Mesendoderm (in vitro differentiated cells): ENCODE data around the gene CARD9.

Source experiments
- DNase-seq: peaks from one replicate; pipeline ENCODE4 v3.0.0; 2013
- H2AK5ac ChIP-seq: 2 replicates; pipeline ENCODE4 v1.6.1; 2013; ENCODE audit warnings: low read length, inconsistent platforms
- H2BK120ac ChIP-seq: 2 replicates; pipeline ENCODE4 v1.6.1; 2013; ENCODE audit warnings: low read depth, mild to moderate bottlenecking, low read length, moderate library complexity, mixed read lengths
- H2BK15ac ChIP-seq: replicated peaks from 2 replicates; pipeline ENCODE4 v1.6.1; 2013; ENCODE audit warnings: low read depth, mild to moderate bottlenecking, moderate library complexity
- H2BK5ac ChIP-seq: 2 replicates; pipeline ENCODE4 v1.6.1; 2013; ENCODE audit warnings: low read length, inconsistent platforms
- H3K18ac ChIP-seq: 2 replicates; pipeline ENCODE4 v1.6.1; 2013; ENCODE audit warnings: mild to moderate bottlenecking, low read length, mixed read lengths
- H3K23ac ChIP-seq: one replicate; pipeline ENCODE4 v1.6.1; 2013; ENCODE audit warnings: low read length
- H3K27ac ChIP-seq: 2 replicates; pipeline ENCODE4 v1.5.1; 2013; ENCODE audit warnings: low read depth, mild to moderate bottlenecking, inconsistent platforms, low read length, moderate library complexity
- H3K27me3 ChIP-seq: 2 replicates; pipeline ENCODE4 v1.6.1; 2013; ENCODE audit warnings: low read length, control low read depth, mild to moderate bottlenecking, inconsistent platforms; ENCODE audit not compliant: insufficient read depth, poor library complexity
- H3K36me3 ChIP-seq: 2 replicates; pipeline ENCODE4 v1.6.1; 2013; ENCODE audit warnings: low read length, inconsistent platforms; ENCODE audit not compliant: control insufficient read depth, insufficient read depth
- H3K4ac ChIP-seq: one replicate; pipeline ENCODE4 v1.6.1; 2013; ENCODE audit warnings: low read depth, mild to moderate bottlenecking, low read length, moderate library complexity
- H3K4me1 ChIP-seq: 2 replicates; pipeline ENCODE4 v1.6.1; 2013; ENCODE audit warnings: low read depth, low read length, inconsistent platforms; ENCODE audit not compliant: control insufficient read depth
- H3K4me2 ChIP-seq: 2 replicates; pipeline ENCODE4 v1.6.1; 2013; ENCODE audit warnings: low read length
- H3K4me3 ChIP-seq: 2 replicates; pipeline ENCODE4 v1.5.1; 2013; ENCODE audit warnings: mild to moderate bottlenecking, low read length
- H3K56ac ChIP-seq: one replicate; pipeline ENCODE4 v1.6.1; 2013; ENCODE audit warnings: low read length
- H3K79me1 ChIP-seq: 2 replicates; pipeline ENCODE4 v1.6.1; 2013; ENCODE audit warnings: low read length, inconsistent platforms
- H3K79me2 ChIP-seq: 2 replicates; pipeline ENCODE4 v1.6.1; 2013; ENCODE audit warnings: mild to moderate bottlenecking, low read length; ENCODE audit not compliant: control insufficient read depth, insufficient read depth
- H3K9ac ChIP-seq: 2 replicates; pipeline ENCODE4 v1.6.1; 2013; ENCODE audit warnings: low read length, inconsistent platforms
- H4K5ac ChIP-seq: one replicate; pipeline ENCODE4 v1.6.1; 2013; ENCODE audit warnings: low read length
- H4K8ac ChIP-seq: one replicate; pipeline ENCODE4 v1.6.1; 2013; ENCODE audit warnings: low read depth, mild to moderate bottlenecking, control low read depth, low read length, moderate library complexity
- WGBS: extraction: QIAGEN DNeasy Blood & Tissue Kit; methylation state at CpG from one replicate; pipeline ENCODE4 v1.1.7; 2013; ENCODE audit warnings: low lambda C conversion rate, missing lambda C conversion rate; ENCODE audit not compliant: insufficient coverage; ENCODE audit errors: extremely low coverage; 5-methylcytosine and 5-hydroxymethylcytosine counted together

Gene CARD9

GRCh38 chr9:136346157-136346481 is 27.4 kb downstream of the CARD9 start:
- Histone ChIP-seq H3K79me2 (no peaks in the 10 kb centered on the region), H3K9ac (peak overlapping the region; percentile 34), H4K8ac (no peak overlapping the region), H3K79me1 (no peaks in the 10 kb centered on the region), H3K36me3 (no peaks in the 10 kb centered on the region), H3K4me1 (no peaks in the 10 kb centered on the region), H2BK15ac (no peak overlapping the region), H2BK120ac (no peak overlapping the region), H3K18ac (no peak overlapping the region), H3K56ac (peak overlapping the region; percentile 60), H3K4me3 (no peak overlapping the region), H2BK5ac (no peak overlapping the region), H2AK5ac (no peak overlapping the region), H3K27ac (no peak overlapping the region), H3K27me3 (no peaks in the 10 kb centered on the region), H3K23ac (no peak overlapping the region), H4K5ac (no peak overlapping the region), H3K4ac (no peak overlapping the region), H3K4me2 (no peak overlapping the region)
- DNase-seq = no peak
- no CpG with 5 or more reads among the region's 10 CpGs for WGBS

GRCh38 chr9:136345281-136346156 is 27.9 kb downstream of the CARD9 start:
- Histone ChIP-seq H3K4me3 (no peak overlapping the region), H3K79me2 (no peaks in the 10 kb centered on the region), H4K8ac (no peak overlapping the region), H2BK120ac (no peak overlapping the region), H3K4ac (no peak overlapping the region), H3K9ac (peak overlapping the region; percentile 19), H3K18ac (no peak overlapping the region), H2AK5ac (no peak overlapping the region), H3K4me2 (no peak overlapping the region), H3K36me3 (no peaks in the 10 kb centered on the region), H4K5ac (no peak overlapping the region), H3K79me1 (no peaks in the 10 kb centered on the region), H3K56ac (peak overlapping the region; percentile 60), H2BK5ac (no peak overlapping the region), H3K27ac (no peak overlapping the region), H3K23ac (no peak overlapping the region), H3K27me3 (no peaks in the 10 kb centered on the region), H2BK15ac (no peak overlapping the region), H3K4me1 (no peaks in the 10 kb centered on the region)
- WGBS = no CpG with 5 or more reads among the region's 43 CpGs
- peak; percentile 60 for DNase-seq

DNA sequence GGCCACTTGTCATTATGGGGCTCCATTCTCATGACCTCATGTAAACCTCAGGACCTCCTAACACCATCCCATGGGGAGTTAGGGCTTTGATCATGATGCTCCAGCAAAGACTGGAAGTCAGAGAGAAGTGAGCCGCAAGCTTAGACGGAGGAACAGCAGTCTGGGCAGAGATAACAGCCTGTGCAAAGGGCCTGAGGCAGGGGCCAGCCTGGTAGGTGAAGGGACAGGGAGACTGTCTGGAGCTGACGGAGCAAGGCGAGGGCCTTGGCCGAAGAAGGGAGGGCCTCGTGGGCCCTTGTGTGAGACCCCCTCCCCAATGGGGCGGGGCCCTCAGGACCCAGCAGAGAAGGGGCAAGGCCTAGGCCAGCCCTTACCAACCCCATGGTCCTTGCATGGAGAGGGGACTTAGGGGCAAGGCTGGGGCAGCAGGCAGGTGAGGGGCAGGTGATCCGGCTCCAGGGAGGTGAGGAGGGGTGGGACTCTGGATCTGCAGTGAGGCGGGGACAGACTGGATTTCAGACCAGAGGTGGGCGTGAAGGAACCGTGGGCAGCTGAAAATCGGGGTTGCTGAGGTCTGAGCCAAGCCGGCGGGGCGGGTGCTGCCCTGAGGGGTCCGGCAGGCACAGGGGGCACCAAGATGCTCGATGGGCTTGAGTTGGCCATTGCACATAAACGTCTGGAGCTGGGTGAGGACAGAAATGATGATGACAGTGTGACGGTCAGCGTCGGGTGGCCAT is 28.8 kb downstream of the CARD9 start:
- Histone ChIP-seq H3K36me3 (no peaks in the 10 kb centered on the region), H3K27me3 (no peaks in the 10 kb centered on the region), H2BK5ac (no peak overlapping the region), H3K27ac (no peak overlapping the region), H3K4me1 (no peaks in the 10 kb centered on the region), H3K4ac (no peak overlapping the region), H2BK15ac (no peak overlapping the region), H3K4me3 (no peak overlapping the region), H4K5ac (no peak overlapping the region), H2BK120ac (no peak overlapping the region), H3K4me2 (no peak overlapping the region), H3K79me1 (no peaks in the 10 kb centered on the region), H2AK5ac (no peak overlapping the region), H3K56ac (peak overlapping the region; percentile 3), H3K79me2 (no peaks in the 10 kb centered on the region), H3K18ac (no peak overlapping the region), H4K8ac (no peak overlapping the region), H3K23ac (no peak overlapping the region), H3K9ac (no peak overlapping the region)
- DNase-seq = no peak
- no CpG with 5 or more reads among the region's 21 CpGs for WGBS

DNA sequence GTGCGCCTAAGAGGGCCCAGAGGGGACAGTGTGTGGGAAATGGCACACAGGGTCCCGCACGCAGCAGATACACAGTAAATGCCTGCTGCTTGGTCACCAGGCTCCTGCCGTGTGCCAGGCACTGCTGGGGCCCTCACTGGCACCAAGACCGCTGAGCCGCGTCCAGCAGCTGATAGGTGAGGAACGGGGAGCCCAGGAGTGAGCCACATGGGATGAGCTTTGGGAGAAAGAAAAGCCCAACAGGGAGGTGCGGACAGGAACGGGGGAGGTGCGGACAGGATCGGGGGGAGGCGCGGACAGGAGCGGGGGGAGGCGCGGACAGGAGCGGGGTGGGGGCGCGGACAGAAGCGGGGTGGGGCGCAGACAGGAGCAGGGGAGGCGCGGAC is 29.6 kb downstream of the CARD9 start:
- WGBS = no CpG with 5 or more reads among the region's 24 CpGs
- Histone ChIP-seq H2AK5ac (no peak overlapping the region), H2BK120ac (no peak overlapping the region), H3K27me3 (no peaks in the 10 kb centered on the region), H3K4me3 (no peak overlapping the region), H4K8ac (no peak overlapping the region), H2BK15ac (no peak overlapping the region), H2BK5ac (no peak overlapping the region), H3K79me1 (no peaks in the 10 kb centered on the region), H4K5ac (no peak overlapping the region), H3K36me3 (no peaks in the 10 kb centered on the region), H3K56ac (peak overlapping the region; percentile 40), H3K23ac (no peak overlapping the region), H3K27ac (no peak overlapping the region), H3K4me2 (no peak overlapping the region), H3K4me1 (no peaks in the 10 kb centered on the region), H3K9ac (no peak overlapping the region), H3K4ac (no peak overlapping the region), H3K79me2 (no peaks in the 10 kb centered on the region), H3K18ac (no peak overlapping the region)
- DNase-seq = no peak

GRCh38 chr9:136343121-136343883 is 30.2 kb downstream of the CARD9 start:
- Histone ChIP-seq H2BK5ac (no peak overlapping the region), H3K4me1 (no peaks in the 10 kb centered on the region), H3K36me3 (no peaks in the 10 kb centered on the region), H3K56ac (peak overlapping the region; percentile 50), H3K4me2 (no peak overlapping the region), H2AK5ac (peak overlapping the region; percentile 32), H3K79me1 (no peaks in the 10 kb centered on the region), H4K8ac (no peak overlapping the region), H4K5ac (no peak overlapping the region), H3K18ac (no peak overlapping the region), H3K4ac (no peak overlapping the region), H2BK15ac (no peak overlapping the region), H2BK120ac (no peak overlapping the region), H3K4me3 (no peak overlapping the region), H3K9ac (peak overlapping the region; percentile 59), H3K27me3 (no peaks in the 10 kb centered on the region), H3K27ac (no peak overlapping the region), H3K23ac (peak overlapping the region; percentile 66), H3K79me2 (no peaks in the 10 kb centered on the region)
- WGBS = no CpG with 5 or more reads among the region's 23 CpGs
- no peak for DNase-seq
